Endodermal cell (in vitro differentiated cells): Measurements from ENCODE around the gene RHEB. TPM values are rescaled to one million over a fixed set of nuclear protein-coding genes. Genes with fewer than 3 reads are reported as not detected.
A peak's percentile ranks its signal among the peaks of the same experiment; 100 is the strongest.

Experiments
- DNase-seq: peaks from one replicate; pipeline ENCODE4 v3.0.0-alpha.2; 2017
- H3K27ac ChIP-seq: 2 replicates; pipeline ENCODE4 v1.5.1; 2013; ENCODE audit warnings: mild to moderate bottlenecking, low read depth, low read length, moderate library complexity
- H3K27me3 ChIP-seq: 2 replicates; pipeline ENCODE4 v1.6.1; 2013; ENCODE audit warnings: mild to moderate bottlenecking, low read length, moderate library complexity; ENCODE audit not compliant: insufficient read depth, control insufficient read depth, poor library complexity, severe bottlenecking
- H3K36me3 ChIP-seq: 2 replicates; pipeline ENCODE4 v1.7.0; 2013; ENCODE audit warnings: mild to moderate bottlenecking, low read length, moderate library complexity; ENCODE audit not compliant: control insufficient read depth, insufficient read depth
- H3K4me1 ChIP-seq: one replicate; pipeline ENCODE4 v1.7.0; 2013; ENCODE audit warnings: low read length; ENCODE audit not compliant: control insufficient read depth, insufficient read depth
- H3K4me3 ChIP-seq: 2 replicates; pipeline ENCODE4 v1.5.1; 2013; ENCODE audit warnings: mild to moderate bottlenecking, low read length, moderate library complexity
- H3K9ac ChIP-seq: 2 replicates; pipeline ENCODE4 v1.6.1; 2013; ENCODE audit warnings: mild to moderate bottlenecking, low read length, moderate library complexity; ENCODE audit not compliant: poor library complexity, severe bottlenecking; ENCODE audit errors: extremely low read depth
- H3K9me3 ChIP-seq: 2 replicates; pipeline ENCODE4 v1.6.1; 2013; ENCODE audit warnings: mild to moderate bottlenecking, low read length, moderate library complexity; ENCODE audit not compliant: control insufficient read depth
- H3K27ac Mint-ChIP-seq: 2 replicates; pipeline ENCODE4 v1.8.0; 2020; ENCODE audit warnings: mixed read lengths
- H3K27me3 Mint-ChIP-seq: 2 replicates; pipeline ENCODE4 v1.8.0; 2021; ENCODE audit warnings: mild to moderate bottlenecking, mixed read lengths; ENCODE audit not compliant: insufficient read depth
- H3K36me3 Mint-ChIP-seq: 2 replicates; pipeline ENCODE4 v1.8.0; 2020; ENCODE audit warnings: low read depth, mixed read lengths
- H3K4me1 Mint-ChIP-seq: 2 replicates; pipeline ENCODE4 v1.8.0; 2020; ENCODE audit warnings: mixed read lengths
- H3K4me3 Mint-ChIP-seq: 2 replicates; pipeline ENCODE4 v1.8.0; 2020; ENCODE audit warnings: mild to moderate bottlenecking, moderate library complexity, mixed read lengths
- H3K9me3 Mint-ChIP-seq: 2 replicates; pipeline ENCODE4 v1.8.0; 2020; ENCODE audit warnings: mild to moderate bottlenecking, mixed read lengths
- WGBS, 2 experiments: methylation state at CpG; one replicate each; pipeline versions ENCODE4 v1.1.5 to v1.1.7; 2013; ENCODE audit warnings: missing lambda C conversion rate in 2 of 2, mixed read lengths in 1 of 2; ENCODE audit not compliant: insufficient coverage in 1 of 2, insufficient read length in 1 of 2; 5-methylcytosine and 5-hydroxymethylcytosine counted together
- total RNA-seq, 2 donors: library from RNA; stranded (reverse); fragmentation: NEBNext Ultra II Directional in 1 of 2; extraction: Animal tissue kit (Norgen Biotek cat#: 25700) in 1 of 2; gene quantifications; 2 replicates in 1 of 2; 3 replicates in 1 of 2; pipeline ENCODE4 v1.2.1, GENCODE V29; 2021
- TF ChIP-seq, protein P1 (sequence below): fragments of 200-600 bp; sonication (generic); conservative IDR thresholded peaks from 2 replicates; pipeline ENCODE4 v1.5.0; 2021; ENCODE audit warnings: antibody characterized with exemption, mild to moderate bottlenecking

RHEB gene
- total RNA-seq, 2 donors from 2014 or later: 108 to 113 TPM

DNA sequence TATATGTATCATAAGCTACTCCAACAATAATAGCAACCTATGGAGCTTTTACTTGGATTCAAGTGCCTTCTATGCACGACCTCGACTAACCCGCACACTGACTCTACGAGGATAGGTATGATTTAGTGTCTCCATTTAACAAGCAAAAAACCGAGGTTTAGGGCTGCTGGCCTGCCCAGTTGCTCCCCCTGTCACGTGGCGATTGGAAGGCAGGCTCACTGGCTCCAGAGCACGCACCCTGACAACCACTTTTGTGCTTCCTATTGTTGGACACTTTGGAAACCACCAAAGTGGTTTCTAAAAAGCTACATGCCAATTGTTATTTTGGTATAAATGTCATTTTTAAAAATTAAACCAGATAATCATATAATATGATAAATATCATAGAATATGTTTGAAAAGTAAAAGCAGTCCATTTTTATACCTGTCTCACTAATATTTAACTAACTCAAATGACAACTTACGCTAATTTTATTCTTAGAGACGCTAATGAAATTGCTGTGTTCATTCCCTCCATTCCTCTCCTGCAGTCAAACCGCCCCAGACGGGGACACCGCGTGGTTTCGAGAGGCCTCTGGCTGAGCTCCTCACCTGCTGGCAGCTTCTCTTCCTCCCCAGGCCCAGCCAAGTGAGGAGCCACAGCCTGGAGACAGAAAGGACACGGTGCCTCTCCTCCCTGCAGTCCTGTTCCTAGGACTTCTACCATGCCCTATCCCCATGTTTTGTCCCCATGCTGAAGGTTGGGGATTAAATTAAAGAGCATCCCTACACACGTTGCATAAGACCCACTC, 22.2 kb upstream of the RHEB start:
- Histone ChIP-seq H3K36me3 (no peaks in the 10 kb centered on the region), H3K27me3 (no peaks in the 10 kb centered on the region), H3K27ac (no peak overlapping the region), H3K9ac (no peak overlapping the region), H3K9me3 (no peaks in the 10 kb centered on the region), H3K4me3 (no peak overlapping the region), H3K4me1 (no peaks in the 10 kb centered on the region)
- Mint-ChIP-seq H3K9me3 (no peaks in the 10 kb centered on the region), H3K4me3 (no peak overlapping the region), H3K36me3 (no peaks in the 10 kb centered on the region), H3K27me3 (peaks cover 6% of the 10 kb centered on the region), H3K27ac (peak overlapping the region; percentile 31), H3K4me1 (peaks cover 5% of the 10 kb centered on the region)
- TF ChIP-seq, protein P1, sequence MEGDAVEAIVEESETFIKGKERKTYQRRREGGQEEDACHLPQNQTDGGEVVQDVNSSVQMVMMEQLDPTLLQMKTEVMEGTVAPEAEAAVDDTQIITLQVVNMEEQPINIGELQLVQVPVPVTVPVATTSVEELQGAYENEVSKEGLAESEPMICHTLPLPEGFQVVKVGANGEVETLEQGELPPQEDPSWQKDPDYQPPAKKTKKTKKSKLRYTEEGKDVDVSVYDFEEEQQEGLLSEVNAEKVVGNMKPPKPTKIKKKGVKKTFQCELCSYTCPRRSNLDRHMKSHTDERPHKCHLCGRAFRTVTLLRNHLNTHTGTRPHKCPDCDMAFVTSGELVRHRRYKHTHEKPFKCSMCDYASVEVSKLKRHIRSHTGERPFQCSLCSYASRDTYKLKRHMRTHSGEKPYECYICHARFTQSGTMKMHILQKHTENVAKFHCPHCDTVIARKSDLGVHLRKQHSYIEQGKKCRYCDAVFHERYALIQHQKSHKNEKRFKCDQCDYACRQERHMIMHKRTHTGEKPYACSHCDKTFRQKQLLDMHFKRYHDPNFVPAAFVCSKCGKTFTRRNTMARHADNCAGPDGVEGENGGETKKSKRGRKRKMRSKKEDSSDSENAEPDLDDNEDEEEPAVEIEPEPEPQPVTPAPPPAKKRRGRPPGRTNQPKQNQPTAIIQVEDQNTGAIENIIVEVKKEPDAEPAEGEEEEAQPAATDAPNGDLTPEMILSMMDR: no peak
- 89 to 94% methylated on average over 16 to 17 of the region's 17 CpGs for WGBS, 2 experiments
- DNase-seq: no peak

DNA sequence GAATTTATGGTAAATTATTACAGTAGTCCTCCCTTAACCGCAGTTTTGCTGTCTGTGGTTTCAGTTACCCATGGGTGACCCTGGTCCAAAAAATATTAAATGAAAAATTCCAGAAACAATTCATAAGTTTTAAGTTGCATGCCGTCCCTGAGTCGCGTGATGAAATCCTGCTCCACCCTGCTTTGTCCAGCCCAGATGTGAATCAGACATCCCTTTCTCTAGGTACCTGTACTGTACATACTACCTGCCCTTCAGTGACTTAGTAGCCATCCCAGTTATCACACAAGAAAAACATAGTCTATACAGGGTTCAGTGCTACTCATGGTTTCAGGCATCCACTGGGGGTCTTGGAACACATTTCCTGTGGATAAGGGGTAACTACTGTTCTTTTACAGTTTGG, 20.5 kb upstream of the RHEB start:
- peaks cover 5% of the 10 kb centered on the region for H3K4me1 Mint-ChIP-seq
- WGBS, 2 experiments: 94 to 100% methylated on average over 4 of the region's 4 CpGs

DNA sequence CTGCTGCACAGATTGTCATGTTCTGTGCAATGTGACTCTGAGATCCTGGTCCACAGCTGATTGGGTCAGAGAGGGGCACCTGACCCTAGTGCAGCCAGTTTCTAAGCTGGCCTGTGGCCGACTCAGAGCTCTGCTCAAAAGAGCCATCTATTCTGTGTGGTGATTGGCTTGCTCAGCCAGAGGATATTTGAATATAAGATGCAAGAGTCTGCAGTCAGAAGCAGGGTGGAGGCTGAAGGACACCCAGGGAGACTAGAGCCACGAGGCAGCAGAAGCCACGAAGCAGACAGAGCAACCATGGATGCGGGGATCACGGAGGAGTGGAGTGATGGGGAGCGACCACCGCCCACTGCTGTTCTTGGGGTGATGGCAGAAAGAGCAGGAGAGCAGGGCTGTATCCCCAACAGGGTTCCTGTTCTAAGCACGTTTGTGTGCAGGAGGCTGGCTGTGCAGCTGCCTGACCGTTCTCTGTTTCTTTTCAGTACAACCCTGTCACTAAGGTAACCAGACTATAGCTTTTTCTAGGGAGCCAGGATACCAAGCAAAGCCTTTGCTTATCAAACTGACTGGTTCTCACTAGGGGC, 19.5 kb upstream of the RHEB start:
- no peak overlapping the region for H3K27ac Mint-ChIP-seq
- TF ChIP-seq, protein P1: no peak
- H3K36me3 Mint-ChIP-seq: no peaks in the 10 kb centered on the region
- no peak overlapping the region for H3K4me3 ChIP-seq
- WGBS, 2 experiments: 65 to 82% methylated on average over 7 to 9 of the region's 9 CpGs
- no peak overlapping the region for H3K4me3 Mint-ChIP-seq
- no peaks in the 10 kb centered on the region for H3K9me3 Mint-ChIP-seq
- peak overlapping the region; percentile 95 for H3K27ac ChIP-seq
- no peaks in the 10 kb centered on the region for H3K36me3 ChIP-seq
- no peaks in the 10 kb centered on the region for H3K9me3 ChIP-seq
- no peak overlapping the region for H3K9ac ChIP-seq
- peak; percentile 68 for DNase-seq
- H3K27me3 ChIP-seq: no peaks in the 10 kb centered on the region
- peaks cover 2% of the 10 kb centered on the region for H3K27me3 Mint-ChIP-seq
- no peaks in the 10 kb centered on the region for H3K4me1 ChIP-seq
- peaks cover 5% of the 10 kb centered on the region for H3K4me1 Mint-ChIP-seq

More for the DNA sequence above, 20.5 kb upstream of the RHEB start:
- no peak for DNase-seq
- Histone ChIP-seq H3K36me3 (no peaks in the 10 kb centered on the region), H3K9ac (no peak overlapping the region), H3K9me3 (no peaks in the 10 kb centered on the region), H3K27me3 (no peaks in the 10 kb centered on the region), H3K4me3 (no peak overlapping the region), H3K4me1 (no peaks in the 10 kb centered on the region), H3K27ac (peak overlapping the region; percentile 95)
- Mint-ChIP-seq H3K36me3 (no peaks in the 10 kb centered on the region), H3K27ac (no peak overlapping the region), H3K9me3 (no peaks in the 10 kb centered on the region), H3K27me3 (peaks cover 2% of the 10 kb centered on the region), H3K4me3 (no peak overlapping the region)
- TF ChIP-seq, protein P1: no peak
